GM19328 (cell line): Measurements from ENCODE around the gene ZBTB33.

Source experiments
- ATAC-seq: cut with Tn5 transposase; IDR thresholded peaks from one replicate; pipeline ENCODE4 v1.9.1; 2021; ENCODE audit warnings: mild to moderate bottlenecking, moderate library complexity; ENCODE audit not compliant: unreplicated experiment

ZBTB33 gene

GRCh38 chrX:120262859-120263708 lies 12.5 kb downstream of the ZBTB33 start:
- no peak for ATAC-seq

GRCh38 chrX:120264341-120264740 lies 13.7 kb downstream of the ZBTB33 start:
- ATAC-seq = no peak

GRCh38 chrX:120269373-120270035 lies 18.9 kb downstream of the ZBTB33 start:
- no peak for ATAC-seq

GRCh38 chrX:120270567-120270966 lies 20.0 kb downstream of the ZBTB33 start:
- no peak for ATAC-seq

- ATAC-seq = no peak
These were observed 20.6 kb downstream of the ZBTB33 start for GRCh38 chrX:120271218-120271617.

GRCh38 chrX:120274145-120274544 lies 23.5 kb downstream of the ZBTB33 start:
- no peak for ATAC-seq

- ATAC-seq = no peak
These were observed 24.3 kb downstream of the ZBTB33 start for GRCh38 chrX:120274958-120275357.

- ATAC-seq = no peak
These were observed 30.5 kb downstream of the ZBTB33 start for GRCh38 chrX:120281021-120281624.

GRCh38 chrX:120281761-120282160 lies 31.1 kb downstream of the ZBTB33 start:
- ATAC-seq = no peak

- ATAC-seq = no peak
These were observed 32.1 kb downstream of the ZBTB33 start for GRCh38 chrX:120282697-120283096.

GRCh38 chrX:120286733-120287512 lies 36.3 kb downstream of the ZBTB33 start:
- ATAC-seq = no peak

GRCh38 chrX:120287513-120288112 lies 37.0 kb downstream of the ZBTB33 start:
- no peak for ATAC-seq

GRCh38 chrX:120290107-120290506 lies 39.5 kb downstream of the ZBTB33 start:
- no peak for ATAC-seq

- ATAC-seq = no peak
These were observed 40.6 kb downstream of the ZBTB33 start for GRCh38 chrX:120291211-120291610.

- no peak for ATAC-seq
These were observed 42.4 kb downstream of the ZBTB33 start for GRCh38 chrX:120293015-120293414.

GRCh38 chrX:120294651-120295050 lies 44.0 kb downstream of the ZBTB33 start:
- ATAC-seq = no peak

- no peak for ATAC-seq
These were observed 47.3 kb downstream of the ZBTB33 start for GRCh38 chrX:120297923-120298322.

- ATAC-seq = no peak
These were observed 49.3 kb downstream of the ZBTB33 start for GRCh38 chrX:120299928-120300327.

GRCh38 chrX:120301497-120301896 lies 50.9 kb downstream of the ZBTB33 start:
- no peak for ATAC-seq

- ATAC-seq = no peak
These were observed 51.3 kb downstream of the ZBTB33 start for GRCh38 chrX:120301960-120302359.

GRCh38 chrX:120302434-120302833 lies 51.8 kb downstream of the ZBTB33 start:
- ATAC-seq = peak; percentile 80
